SK-MEL-5 (cell line): ENCODE measurements around the gene PIGH. TPM values are rescaled to one million over a fixed set of nuclear protein-coding genes. Genes with fewer than 3 reads are reported as not detected.

Source experiments
- DNase-seq: peaks from one replicate; pipeline ENCODE4 v3.0.0-alpha.2; 2016; ENCODE audit warnings: low read depth, low spot score
- in situ Hi-C: cut with HindIII; loops from 2 replicates; pipeline ENCODE4 v1.10.0; 2016; ENCODE audit warnings: low sequenced_read_pairs, high pct_unique_total_duplicates, low pct_unique_long_range_greater_than_20kb
- total RNA-seq: library from RNA; depleted of rRNA; stranded (reverse); fragments of >200 nt; shearing (Covaris generic); gene quantifications from 2 replicates; pipeline ENCODE4 v1.2.3, GENCODE V29; 2014

PIGH gene
- total RNA-seq, 1 experiment from 2014 or later = 48.7 TPM

DNA sequence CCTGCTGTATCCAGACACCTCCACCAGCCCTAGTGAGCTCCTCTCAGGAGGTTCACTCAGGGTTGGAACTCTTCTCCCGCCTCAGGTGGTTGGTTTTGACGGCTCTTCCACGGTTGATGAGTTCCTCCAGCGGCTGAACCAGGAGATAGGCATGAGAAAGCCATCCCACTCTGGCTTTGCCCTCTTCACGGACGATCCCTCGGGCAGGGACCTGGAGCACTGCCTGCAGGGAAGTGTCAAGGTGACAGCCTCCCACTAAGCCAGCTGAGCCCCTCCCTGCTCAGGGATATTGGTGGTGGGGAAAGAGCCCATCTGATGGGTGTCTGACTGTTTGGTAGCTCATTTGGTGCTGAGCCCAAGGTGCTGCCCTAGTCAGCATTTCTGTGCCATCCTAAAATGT lies 20.4 kb downstream of the PIGH start:
- in situ Hi-C loops = no loop called here

GRCh38 chr14:67579040-67579439 lies 21.0 kb downstream of the PIGH start:
- no peak for DNase-seq
- in situ Hi-C loops = no loop called here

More for the DNA sequence above, 20.4 kb downstream of the PIGH start:
- DNase-seq = no peak

DNA sequence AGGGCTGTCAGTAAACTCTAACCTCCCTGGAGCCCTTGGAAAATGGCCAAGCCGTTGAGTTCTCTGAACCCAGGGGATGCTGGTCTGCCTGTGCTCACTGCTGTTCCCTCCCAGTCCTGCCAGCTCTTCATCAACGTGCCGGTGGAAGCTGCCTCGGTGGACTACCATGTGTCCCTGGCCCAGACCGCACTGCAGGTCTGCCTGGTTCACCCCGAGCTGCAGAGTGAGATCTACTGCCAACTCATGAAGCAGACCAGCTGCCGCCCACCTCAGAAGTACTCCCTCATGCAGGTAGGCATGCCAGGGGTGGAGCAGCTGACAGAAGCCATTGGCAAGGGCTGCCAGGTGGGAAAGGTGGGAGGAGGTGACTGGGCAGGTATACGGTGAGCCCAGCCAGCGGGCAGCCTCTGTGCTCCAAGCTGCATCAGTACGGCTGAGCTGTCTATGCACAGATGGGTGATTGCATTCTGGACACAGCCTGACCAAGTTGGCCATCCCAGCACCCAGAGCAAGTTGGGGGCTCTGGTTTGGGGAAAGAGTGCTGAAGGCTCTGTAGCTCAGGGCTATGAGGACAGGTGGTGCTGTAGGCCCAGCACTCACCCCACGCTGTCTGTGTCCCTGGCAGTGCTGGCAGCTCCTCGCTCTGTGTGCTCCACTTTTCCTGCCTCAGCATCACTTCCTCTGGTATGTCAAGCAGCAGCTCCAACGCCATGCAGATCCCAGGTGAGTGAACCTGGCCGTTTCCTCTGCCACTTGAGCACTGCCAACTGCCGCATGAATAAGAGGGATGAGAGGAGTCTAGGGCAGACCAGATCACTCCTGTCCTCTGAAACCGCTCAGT lies 21.9 kb downstream of the PIGH start:
- DNase-seq = no peak
- in situ Hi-C loops = no loop called here

- in situ Hi-C loops = no loop called here
- DNase-seq = no peak
Observed at GRCh38 chr14:67577181-67577808, 22.8 kb downstream of the PIGH start.

DNA sequence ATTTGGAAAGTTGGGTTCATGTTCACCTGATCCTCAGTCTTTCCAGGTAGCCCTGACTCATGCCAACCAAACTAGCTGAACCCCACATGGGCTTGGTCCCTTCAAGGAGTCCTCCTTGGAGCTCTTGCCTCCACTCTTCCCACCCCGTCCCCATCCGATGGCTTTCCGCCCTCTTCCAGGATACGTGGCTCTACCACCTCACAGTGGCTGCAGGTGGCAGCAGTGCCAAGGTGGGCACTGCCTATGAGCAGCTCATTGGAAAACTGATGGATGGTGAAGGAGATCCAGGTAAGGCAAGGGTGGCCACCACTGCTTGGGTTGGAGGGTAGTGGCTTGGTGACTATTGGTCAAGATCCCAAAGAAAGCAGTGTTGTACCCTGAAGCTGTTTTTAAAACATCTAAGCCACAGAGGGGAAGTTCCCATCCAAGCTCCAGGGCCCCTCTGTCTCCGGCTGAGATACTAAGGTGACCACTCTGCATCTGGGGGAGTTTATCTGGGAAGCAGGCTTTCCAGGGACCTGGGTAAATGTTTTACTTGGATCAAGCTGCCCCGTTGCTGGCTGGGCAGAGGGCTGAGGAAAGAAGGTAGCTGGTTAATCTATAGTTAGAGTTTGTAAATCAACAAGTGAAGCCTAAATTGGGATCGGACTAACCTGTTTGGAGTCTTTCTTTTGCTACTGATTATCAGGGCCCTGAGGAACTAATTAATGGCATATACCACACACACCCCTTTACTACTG lies 23.7 kb downstream of the PIGH start:
- in situ Hi-C loops = no loop called here
- DNase-seq = no peak

GRCh38 chr14:67575684-67576083 lies 24.4 kb downstream of the PIGH start:
- no peak for DNase-seq
- in situ Hi-C loops = no loop called here

DNA sequence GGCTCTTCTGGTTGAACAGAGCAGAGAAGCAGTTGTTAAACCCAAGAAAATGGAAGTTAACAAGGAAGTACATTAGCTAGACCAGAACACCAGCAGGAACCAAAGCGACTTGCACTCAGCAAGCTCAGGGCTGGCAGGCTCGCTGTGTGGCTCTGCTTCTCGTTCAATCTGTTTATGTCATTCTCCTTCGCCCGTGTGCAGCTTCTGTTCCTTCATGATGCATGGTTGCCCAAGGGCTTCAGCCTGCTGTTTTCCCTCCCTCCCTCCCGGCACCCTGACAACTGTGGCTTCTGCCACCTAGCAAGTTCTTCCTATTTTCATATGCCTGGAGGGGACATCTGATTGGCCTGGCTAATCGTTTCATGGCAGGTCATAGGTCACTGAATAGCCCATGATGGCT lies 25.3 kb downstream of the PIGH start:
- no peak for DNase-seq
- in situ Hi-C loops = no loop called here

DNA sequence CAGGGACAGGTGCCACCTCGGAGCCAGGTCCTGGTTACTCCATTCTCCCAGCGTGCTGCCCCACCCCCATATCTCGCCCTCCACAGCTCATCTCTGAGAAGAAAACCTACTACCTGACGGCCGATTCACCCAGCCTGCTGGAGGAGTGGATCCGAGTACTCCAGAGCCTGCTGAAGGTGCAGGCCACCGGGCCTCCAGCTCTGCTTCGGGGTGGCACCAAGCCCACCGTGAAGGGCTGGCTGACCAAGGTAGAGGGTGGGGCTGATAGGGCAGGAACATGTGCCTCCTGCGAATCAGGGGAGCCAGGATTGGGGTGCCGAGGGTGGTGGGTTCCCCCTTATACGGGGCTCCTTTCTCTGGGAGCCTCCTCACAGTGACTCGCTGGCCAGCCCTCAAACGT lies 25.9 kb downstream of the PIGH start:
- in situ Hi-C loops = no loop called here

DNA sequence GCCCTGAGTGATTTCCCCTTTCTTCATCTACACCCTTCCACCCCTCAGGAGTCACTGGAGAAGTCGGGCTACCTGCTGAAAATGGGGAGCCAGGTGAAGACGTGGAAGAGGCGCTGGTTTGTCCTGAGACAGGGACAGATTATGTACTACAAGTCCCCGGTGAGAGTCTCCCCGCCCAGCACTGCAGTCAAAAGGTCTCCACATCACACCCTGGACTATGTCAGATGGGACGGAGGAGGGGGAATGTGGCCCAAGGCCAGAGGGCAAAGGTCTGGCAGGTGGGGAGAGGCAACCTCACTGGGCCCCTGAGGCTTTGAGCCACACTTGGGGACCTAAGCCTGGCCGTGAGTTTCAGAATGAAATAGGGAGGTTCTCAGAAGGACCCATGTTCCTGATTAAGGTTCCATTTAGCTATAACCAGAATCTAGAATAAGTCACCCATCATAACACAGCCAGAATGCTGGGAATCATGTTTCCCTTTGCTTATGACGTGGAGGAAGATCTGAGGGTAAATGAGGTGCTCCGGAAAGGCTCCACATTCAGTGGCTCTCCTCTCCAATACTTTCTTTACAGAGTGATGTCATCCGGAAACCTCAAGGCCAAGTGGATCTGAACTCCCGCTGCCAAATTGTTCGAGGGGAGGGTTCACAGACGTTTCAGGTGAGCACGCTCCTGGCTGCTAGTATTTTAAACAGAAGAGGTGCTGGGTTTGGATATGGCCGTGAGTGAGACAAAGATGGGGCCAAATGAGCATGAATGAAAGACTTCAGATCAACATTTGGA lies 26.6 kb downstream of the PIGH start:
- no peak for DNase-seq
- in situ Hi-C loops = no loop called here

More for the DNA sequence above, 25.9 kb downstream of the PIGH start:
- no peak for DNase-seq

DNA sequence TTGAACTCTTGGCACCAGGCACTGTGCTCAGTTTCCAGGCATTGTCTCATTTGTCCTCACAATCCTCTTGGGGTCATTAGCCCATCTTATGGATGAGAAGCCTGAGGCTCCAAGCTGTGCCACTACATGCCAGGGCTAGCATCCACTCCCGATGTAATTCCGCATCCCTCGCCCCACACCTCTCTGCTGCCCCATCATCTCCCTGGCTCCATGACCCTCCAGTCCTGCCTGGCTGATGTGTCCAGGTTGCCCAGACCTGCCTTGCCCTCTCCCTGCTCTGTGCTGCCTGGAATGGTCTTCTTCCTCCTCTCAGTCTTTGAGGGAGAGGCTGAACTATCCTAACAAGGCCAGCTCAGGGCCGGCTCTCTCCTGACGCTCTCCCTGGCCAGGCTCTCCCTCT lies 27.5 kb downstream of the PIGH start:
- no peak for DNase-seq
- in situ Hi-C loops = no loop called here

DNA sequence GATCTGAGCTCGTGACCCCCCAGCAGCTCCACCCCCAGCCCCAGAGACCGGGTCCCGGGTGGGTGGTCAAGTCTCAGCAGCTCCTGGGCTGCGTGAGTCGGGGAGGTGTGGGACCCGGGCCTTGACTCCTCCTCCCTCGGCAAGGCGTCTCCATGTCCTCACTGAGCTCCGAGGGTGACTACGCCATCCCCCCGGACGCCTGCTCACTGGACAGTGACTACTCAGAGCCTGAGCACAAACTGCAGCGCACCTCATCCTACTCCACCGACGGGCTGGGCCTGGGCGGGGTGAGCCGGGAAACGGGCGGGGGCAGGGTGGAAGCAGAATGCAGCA lies 28.1 kb downstream of the PIGH start:
- in situ Hi-C loops = no loop called here
- DNase-seq = no peak

GRCh38 chr14:67571275-67571990 lies 28.6 kb downstream of the PIGH start:
- DNase-seq = peak; percentile 82
- in situ Hi-C loops = no loop called here

DNA sequence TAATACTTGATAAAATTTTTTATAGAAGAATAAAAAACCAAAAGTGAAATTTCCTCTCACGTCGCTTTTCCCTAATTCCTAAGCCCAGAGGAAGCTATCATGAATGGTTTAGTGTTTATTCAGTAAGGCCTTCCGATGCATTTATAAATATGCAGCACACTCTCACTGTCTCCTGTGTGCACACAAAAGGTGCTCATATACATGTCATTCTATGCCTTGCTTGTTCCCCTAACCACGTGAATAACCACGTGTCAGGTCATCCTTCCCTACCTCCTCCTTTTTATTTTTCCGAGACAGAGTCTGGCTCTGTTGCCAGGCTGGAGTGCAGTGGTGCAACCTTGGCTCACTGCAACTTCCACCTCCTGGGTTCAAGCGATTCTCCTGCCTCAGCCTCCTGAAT lies 29.6 kb downstream of the PIGH start:
- in situ Hi-C loops = no loop called here
- DNase-seq = peak; percentile 98

GRCh38 chr14:67569651-67570290 lies 30.3 kb downstream of the PIGH start:
- DNase-seq = peak; percentile 26
- in situ Hi-C loops = no loop called here

DNA sequence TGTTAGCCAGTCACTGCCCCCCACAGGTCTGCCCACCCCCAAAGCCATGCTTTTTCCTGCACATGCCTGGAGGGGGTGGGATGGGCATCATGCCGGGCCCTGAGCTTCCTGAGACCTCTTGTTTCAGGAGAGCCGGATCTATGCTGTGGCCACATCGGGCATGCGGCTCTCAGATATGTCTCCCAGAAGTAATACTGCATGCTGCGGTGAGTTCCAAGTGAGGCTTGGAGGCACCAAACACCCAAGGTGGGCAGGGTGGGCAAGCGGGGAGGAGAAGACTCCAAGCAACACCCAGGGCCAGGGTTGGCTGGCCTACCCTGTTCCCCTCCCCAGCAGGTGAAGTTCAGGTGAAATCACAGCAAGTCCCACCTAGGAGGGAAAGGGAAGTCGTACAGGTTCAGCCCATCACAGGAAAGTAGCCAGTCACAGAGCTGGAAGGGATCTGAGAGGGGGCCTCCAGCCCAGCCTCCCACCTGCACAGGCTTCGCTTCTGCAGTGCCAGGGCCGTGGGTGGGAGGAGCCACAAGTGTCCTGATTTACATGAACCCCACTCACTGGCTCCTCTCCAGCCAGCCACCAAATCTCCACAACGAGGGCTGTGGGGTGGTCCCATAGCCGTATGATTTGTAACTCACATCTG lies 30.9 kb downstream of the PIGH start:
- in situ Hi-C loops = no loop called here
- DNase-seq = peak; percentile 33

DNA sequence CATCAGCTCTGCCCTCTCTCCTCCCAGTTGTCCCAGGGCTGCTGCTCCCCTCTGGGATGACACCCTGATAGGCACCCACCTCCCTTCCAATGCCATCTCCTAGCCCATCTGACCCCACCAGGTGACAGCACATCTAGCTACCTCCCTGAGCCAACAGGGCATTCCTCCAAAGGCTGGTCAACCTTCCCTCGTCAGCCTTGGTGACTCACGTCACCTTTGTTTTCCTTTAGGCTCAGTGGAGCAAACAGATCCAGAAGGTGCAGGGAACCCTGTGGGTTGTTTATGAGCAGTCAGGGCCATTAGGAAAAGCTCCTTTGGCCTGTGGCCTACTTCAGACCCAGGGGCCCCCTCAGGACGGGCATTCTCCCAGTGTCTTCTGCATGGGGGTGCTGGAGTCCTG lies 32.4 kb downstream of the PIGH start:
- DNase-seq = no peak
- in situ Hi-C loops = no loop called here
